GM18520 (cell line): ENCODE measurements around the gene KNSTRN.

Source experiments
- ATAC-seq: cut with Tn5 transposase; IDR thresholded peaks from one replicate; pipeline ENCODE4 v1.9.1; 2021; ENCODE audit not compliant: unreplicated experiment

KNSTRN gene

DNA sequence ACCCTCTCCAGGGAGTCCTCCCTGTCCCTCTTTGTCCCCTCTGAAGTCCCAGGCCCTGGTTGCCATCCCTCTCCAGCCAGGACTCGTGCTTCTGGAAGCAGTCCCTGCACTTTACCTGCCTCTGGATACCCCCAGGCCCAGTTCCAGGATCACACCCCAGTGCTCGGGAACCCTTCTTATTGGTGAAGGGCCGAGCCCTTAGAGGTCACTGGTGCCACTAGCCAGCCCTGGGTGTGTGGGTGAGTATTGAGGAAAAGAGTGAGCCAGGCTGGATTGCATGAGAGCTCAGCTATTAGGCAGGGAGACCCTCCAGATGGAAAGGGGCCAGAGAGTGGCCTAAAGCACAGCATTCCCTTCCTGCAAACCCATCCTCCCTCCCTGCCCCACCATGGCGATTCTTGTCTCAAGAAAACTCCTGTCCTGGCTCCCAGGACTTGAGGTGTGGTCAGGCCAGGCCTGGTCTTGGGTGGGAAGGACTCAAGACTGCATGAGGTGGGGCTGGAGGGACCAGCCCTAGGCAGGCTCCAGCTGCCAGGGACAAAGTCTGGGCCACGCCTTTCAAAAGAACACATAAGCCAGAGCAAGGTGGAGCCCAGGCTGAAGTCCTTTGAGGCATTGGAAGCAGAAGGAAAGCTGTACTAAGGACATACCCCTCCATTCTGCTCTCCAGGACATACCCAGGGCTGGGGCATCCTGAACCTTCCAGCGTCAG, 36.5 kb upstream of the KNSTRN start:
- no peak for ATAC-seq

DNA sequence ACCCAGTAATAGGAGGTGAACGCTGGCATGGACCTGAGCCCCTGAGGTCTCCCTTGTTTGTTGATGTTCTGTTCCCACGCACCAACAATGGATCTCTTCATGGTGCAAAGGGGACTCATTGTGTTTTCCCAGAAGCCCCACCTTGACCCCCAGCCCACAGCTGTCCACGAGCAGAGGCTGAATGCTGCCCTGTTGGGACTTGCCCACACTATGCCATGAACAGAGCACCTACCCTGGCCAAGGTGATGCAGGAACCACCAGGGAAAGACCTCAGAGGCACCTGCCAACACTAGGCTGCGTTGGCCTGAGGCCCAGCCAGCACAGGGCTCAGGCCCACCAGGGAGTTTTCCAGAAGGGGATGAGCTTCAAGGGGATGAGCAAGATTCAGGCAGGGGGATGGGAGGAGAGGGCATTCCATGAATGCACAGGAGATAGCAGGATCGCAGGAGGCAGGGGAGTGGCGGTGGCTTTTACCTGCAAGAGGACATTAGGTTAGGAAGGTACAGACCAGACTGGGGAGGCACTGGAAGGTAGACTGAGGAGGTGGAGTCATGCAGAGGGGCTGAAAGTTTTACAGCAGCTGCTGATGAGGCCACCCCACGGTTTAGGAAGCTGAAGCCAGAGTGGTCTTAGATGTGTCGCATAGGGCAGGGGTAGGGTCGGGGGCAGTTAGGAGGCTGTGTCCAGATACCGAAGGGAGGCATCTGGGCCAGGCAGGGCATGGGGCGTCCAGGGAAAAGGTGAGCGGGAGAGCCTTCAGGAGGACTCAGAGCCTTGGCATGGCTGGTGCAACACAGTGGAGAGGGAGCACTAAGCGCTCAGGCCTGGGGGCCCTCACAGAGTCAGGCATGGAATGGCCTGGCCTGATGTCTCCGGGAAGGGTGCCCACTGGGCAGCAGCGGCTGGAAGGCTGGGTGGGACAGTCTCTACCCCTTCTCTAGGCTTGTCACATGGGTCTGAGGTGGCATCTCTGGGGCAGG, 35.7 kb upstream of the KNSTRN start:
- ATAC-seq = no peak

DNA sequence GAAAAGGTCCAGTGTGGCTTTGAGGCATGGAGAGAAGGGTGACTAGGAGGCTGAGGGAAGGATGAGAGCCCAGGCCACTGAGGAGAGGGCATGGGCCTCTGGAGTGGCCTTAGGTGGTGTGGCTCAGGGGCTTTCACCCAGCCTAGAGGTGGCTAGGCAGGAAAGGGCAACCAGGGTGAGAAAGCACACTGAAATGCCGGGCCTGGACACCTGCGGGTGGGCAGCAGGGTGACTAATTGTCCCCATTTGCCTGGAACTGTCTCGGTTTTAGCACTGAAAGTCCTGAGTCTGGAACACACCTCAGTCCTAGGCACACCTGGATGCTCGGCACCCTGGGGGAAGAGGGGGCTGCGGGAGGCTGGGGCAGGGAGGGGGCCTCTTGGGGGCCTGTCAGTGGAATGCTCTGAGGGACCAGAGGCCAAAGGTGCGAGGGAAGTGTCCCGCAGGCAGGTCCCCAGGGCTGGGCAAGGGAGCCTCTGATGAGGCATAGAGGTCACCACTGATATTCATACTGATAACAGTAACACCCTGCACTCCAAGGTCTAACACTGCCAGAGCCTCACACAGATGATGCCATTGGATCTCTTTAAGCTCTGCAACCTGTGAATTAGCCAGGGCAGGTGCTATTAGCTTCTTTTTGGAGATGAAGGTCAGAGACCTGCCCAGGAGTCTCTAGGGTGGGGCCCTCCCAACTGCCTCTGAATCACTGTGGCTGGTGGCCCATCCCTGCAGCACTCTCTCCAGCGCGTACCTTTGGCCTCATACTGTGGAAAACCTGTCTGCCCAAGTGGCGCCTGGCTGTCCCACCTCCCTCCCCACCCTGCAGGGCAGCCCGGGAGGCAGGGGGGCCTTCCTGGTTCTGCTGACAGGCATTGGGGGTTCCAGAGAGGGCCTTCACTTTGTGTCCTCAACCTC, 34.7 kb upstream of the KNSTRN start:
- ATAC-seq = no peak

DNA sequence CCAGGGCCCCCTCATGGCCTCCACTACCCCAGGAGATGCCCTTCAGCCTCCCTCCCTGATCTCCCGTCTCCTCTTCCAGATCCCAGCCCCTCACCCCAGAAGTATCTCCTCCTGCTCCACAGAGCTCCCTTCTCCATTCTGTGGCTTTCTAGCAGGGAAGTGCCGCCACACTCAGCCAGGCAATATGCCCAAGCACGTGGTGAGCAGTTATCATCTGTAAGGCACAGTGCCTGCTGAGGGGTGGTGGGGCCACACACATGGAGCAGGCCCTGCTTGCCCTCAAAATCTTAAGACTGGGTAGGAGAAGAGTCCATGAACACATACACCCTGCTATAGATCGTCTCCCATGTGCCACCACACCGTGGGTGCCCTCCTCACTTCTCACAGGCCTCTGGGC, 34.0 kb upstream of the KNSTRN start:
- ATAC-seq = no peak

DNA sequence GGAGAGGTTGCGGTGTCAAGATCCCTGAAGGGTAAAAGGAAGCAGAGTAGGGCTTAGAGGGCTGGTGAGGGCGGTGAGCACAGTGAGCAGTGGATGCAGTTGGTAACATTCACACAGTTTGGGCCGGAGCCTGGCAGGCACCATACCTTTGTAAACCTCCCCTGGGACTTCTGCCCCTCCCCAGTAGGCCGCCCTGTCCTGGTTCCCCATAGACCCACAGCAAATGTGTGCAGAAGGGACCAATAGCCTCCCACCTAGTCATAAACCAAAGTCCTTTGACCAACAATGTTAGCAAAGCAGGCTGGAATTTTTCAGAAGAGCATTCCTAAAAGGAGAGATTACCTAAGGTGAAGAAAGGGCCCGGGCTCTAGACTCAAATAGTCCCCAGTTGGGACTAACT, 33.4 kb upstream of the KNSTRN start:
- ATAC-seq = no peak

DNA sequence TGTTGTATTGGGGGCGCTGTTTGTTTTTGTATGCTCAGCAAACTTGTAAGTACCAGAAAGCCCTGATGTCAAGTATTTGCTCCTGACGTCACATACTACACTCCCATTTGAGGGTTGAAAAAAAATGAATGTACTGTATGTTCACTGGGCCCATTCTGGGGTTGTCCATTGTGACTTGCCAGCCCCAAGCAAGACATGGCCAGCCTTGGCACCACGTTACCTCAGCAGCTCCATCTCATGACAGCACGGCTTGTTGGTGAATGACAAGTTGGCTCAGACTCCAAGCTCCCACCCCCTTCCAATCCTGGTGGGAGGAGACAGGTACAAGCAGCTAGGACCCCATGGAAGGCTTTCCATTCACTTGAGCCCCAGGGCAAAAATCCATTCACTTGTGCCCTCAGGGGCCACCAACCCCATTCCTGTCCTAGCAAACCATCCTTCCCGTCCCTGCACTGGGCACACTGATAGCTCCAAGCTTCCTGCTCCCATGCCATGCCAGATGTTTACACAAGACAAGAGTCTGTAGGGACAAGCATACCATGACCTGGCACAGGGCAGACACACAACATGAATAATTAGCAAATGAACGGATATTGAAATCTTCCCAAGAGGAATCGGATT, 30.1 kb upstream of the KNSTRN start:
- no peak for ATAC-seq

DNA sequence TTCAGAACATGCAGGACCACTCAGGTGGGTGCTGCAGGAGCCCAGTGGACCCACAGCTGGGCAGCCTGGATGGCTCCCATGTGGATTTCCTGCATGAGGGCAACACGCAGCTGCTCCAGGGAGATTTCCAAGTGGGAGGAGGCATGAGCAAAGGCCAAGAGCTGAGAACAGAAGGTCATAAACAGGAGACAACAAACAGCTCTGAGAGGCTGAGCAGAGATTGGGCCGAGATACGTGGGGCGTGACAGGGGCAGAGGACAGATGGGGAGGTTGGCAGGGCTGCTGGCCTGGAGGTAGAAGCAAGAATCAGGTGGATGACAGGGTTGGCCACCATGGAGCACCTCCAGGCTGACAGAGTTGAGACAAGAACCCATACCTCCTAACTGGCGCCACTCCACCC, 28.8 kb upstream of the KNSTRN start:
- ATAC-seq = no peak

DNA sequence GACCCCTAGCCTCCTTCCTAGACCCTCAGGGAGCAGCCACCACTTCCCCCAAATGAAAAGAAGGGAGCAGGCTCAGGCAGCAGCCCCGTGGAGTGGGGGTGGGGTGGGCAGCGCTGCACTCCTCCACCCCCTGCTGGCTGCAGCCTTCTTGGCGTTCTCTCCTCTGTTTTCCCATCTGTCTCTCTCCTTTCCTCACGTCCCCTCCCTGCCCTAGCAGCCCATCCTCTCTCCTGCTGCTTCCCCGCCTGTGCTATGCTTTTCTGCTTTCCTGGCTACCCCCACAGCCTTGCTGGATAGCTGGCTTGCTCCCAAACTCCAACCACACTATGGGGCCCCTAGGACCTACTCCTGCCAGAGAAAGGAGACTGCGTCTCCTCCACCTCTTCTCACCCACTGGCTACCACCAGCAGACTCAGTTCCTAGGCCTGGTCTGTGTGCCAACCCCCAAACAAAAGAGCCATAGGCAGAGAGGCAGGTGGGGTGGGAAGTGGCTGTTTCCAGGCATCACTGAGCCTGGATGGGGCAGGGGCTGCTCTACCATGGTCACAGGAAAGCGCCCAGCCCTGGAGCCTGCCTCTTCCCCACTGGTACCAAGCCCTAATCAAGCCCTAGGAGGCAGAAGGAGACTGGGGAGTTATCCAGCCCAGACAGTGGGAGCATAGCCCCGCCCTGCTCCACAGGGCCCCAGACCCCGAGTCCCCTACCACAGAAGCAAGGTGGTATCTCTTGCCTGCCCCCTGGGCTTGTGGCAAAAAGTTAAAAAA, 27.9 kb upstream of the KNSTRN start:
- ATAC-seq = no peak

DNA sequence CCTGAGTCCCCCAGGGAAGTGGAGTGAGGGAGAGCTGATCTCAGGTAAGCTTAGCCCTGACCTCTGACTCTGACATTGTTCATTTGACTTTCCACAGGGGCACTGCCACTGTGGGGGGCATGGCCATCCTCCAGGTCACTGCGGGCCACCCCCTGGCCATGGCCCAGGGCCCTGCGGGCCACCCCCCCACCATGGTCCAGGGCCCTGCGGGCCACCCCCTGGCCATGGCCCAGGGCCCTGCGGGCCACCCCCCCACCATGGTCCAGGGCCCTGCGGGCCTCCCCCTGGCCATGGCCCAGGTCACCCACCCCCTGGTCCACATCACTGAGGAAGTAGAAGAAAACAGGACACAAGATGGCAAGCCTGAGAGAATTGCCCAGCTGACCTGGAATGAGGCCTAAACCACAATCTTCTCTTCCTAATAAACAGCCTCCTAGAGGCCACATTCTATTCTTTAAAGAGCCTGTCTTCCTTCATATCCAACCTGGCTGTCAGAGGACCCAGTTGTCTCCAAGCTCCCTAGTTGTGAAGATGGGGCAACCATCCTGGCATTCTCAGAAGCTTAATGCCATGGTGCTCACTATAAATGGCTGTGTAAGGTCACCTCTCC, 26.4 kb upstream of the KNSTRN start:
- no peak for ATAC-seq

DNA sequence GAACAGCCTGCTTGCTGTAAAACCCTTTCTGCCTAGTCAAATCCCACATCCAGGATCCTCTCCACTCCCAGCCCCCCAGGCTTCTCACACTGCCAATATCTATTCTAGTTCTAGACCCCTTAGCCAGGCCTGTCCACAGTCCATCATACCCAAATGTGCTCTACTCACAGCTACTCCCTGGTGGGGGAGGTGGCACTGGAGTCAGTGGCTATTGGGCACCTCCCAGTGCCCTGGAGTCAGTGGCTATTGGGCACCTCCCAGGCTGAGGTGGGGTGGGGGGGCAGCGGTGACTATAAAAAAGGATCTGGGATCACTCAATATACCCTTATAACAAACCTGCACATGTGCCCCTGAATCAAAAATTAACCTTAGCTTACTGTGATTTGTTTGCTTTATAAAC, 25.3 kb upstream of the KNSTRN start:
- ATAC-seq = no peak

DNA sequence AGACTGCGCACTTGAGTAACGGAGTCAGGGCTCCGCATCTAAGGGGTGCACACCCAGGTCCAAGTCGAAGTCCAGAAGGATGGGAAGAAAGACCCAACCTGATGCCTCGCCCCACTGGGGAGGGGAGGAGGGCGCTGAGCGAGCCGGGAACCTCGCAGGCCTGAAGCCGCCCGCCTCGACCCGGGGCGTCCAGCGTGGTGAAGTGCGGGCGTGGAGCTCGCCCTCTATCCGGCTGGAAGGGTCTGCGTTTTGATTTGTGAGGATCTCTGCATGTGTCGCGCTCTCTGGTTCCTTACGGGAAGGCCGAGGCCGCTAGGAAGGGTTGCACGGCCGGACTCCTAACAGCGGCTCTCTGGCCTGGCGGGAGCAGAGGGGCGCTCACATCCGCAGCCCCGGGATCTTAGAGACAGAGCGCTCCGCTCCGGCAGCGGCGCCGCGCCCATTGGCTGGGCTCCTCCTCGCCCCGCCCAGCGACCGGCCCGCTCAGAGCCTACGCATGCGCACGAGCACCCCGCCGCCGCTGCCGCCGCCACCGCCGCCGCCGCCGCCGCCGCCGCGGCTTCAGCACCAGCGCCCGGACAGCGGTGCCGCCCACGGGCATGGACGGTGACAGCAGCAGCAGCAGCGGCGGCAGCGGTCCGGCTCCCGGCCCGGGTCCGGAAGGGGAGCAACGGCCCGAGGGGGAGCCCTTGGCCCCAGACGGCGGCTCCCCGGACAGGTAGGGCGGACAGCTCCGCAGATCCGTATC, 24.6 kb upstream of the KNSTRN start, which contains the start of gene DISP2:
Gene DISP2 (plus strand): TSS at position 497 of the 748 bp plus-strand sequence. CDS start 103 bp downstream, at position 600.
- peak; percentile 67 for ATAC-seq

DNA sequence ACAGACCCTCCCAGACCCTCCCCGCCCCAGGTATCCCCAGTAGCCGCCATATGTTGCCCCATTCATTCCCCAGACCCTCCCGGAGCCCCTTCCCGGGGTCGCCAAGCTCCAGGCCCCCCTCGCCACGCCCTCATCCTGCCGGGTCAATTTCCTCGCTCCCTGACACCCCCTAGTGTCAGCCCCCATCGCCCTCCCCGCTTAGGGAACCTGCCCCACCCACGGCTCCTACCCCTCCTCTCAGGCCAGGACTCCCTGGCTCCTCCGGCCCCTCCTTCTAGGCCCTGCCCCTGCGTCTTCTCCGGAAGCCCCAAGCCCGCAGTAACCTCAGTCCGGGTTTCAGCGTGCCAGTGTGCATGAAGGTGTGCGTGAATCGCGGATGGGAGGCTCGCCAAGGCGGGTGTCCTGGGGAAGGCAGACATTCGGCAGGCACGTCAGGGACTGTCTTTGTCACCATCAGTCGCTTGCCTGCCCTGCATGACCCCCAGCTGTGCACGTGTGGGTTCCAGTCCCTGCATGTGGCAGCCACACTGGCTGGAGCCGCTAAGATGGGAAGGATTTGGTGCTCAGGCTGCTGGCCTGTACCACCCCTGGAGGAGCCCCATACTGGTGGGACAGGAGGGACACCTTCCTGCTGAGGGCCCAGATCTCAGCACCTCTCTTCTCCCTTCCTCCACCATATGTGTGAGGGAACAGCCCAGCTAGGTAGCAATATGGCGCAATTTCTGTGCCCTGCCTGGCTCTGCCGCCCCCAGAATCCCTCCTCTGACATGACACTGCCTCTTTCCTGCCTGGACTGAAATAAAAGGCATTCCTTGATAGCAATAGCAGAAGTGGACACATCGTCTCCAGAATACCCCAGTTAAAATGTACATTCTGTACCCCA, 23.8 kb upstream of the KNSTRN start:
- ATAC-seq = no peak

DNA sequence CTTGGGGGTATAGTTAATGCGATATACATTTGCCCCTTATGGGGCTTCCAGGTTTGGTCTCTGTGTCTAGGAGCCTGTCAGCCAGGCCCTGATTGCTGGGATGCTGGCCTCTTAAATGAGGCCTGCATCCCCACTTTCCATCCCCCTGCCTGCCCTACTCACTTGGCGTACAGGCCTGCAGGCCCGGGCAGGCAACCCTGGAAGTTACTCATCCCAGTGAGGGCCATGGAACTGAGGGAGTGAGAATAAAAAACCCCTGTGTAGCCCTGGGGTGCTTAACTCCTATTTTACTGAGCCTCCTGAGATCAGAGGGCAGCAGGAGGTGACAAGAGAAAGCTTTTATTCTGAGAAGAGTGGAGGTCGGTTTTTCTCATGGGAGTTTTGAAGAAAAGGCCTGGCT, 22.5 kb upstream of the KNSTRN start:
- no peak for ATAC-seq

DNA sequence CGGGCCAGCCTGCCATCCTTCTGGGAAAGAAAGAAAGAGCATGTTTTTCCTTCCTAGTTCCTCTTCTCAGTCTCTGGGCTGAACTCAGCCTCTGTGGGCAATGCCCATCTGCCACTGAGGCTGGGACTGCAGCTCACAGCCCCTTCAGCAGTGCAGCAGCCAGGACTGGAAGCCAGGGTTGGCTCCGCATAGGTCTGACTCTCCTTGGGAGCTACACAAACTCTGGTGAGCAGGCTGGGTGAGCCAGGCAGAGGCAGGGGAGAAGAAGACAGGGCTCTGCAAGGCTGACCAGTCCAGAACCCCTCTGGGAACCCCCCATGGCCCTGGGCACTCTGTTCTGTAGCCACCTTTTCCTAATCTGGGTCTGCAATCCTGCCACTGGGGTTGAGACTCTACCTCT, 20.9 kb upstream of the KNSTRN start:
- ATAC-seq = no peak

DNA sequence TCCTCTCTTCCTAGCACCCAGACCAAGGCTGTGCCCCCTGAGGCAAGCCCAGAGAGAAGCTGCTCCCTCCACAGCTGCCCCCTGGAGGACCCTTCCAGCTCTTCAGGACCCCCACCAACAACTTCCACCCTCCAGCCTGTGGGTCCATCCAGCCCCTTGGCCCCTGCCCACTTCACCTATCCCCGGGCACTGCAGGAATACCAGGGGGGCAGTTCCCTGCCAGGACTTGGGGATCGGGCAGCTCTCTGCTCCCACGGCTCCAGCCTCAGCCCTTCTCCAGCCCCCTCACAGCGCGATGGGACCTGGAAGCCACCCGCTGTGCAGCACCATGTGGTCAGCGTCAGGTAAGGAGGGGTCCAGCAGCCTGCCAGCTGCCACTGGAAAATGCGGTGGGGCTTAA, 18.9 kb upstream of the KNSTRN start:
- no peak for ATAC-seq

DNA sequence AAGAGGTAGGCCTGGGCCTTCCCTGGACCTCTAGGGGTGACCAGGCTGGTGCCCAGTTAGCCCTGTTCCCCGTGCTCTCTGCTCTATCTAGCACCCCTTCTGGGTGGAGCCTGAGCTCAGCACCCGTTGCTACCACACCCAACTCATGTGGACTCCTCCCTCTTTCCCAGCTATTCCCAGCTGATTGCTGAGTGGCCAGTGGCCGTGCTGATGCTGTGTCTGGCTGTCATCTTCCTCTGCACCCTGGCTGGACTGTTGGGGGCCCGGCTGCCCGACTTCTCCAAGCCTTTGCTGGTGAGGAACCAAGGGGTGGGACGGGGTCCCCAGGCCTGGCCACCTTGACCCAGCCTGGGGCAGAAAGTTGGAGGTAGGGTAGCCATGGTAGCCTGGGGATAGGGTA, 18.3 kb upstream of the KNSTRN start:
- no peak for ATAC-seq

DNA sequence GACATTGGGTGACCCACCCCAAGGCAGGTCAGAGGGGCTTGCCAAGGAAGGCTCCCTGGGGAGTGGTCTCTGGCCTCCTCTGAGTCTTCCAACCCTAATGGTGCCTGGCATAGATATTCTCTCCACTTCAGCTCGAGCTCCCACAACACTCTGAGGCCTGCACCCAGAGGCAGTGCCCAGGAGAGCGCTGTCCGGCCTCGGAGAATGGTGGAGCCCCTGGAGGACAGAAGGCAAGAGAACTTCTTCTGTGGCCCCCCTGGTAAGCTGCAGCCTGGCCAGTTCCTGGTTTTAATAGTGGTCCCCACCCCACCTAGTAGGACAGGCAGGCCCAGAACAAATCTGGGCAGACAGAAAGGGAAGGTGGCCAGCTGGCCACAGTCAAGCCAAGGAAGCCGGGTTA, 17.5 kb upstream of the KNSTRN start:
- no peak for ATAC-seq
